SK-N-SH (cell line): ENCODE data around the gene SEMA3F.

ENCODE experiments used
- EP300 ChIP-seq, 2 experiments: IDR thresholded peaks; 2 replicates each; pipeline versions ENCODE4 v1.4.0 to v1.6.1; 2012; ENCODE audit warnings: borderline replicate concordance in 1 of 2, low read depth in 1 of 2, low read length in 1 of 2
- EZH2phosphoT487 ChIP-seq: fragments of 200-600 bp; sonication (generic); IDR thresholded peaks from 2 replicates; pipeline ENCODE4 v1.6.1; 2017; ENCODE audit warnings: low read depth, mixed run types, mild to moderate bottlenecking, antibody characterized with exemption, moderate library complexity, borderline replicate concordance
- POLR2AphosphoS5 ChIP-seq: IDR thresholded peaks from 2 replicates; pipeline ENCODE4 v1.6.1; 2012; ENCODE audit warnings: low read depth, low read length
- YY1 ChIP-seq: IDR thresholded peaks from 2 replicates; pipeline ENCODE4 v1.4.0; 2012; ENCODE audit warnings: low read depth, mild to moderate bottlenecking
- TF ChIP-seq, protein P1 (sequence below): fragments of 200-600 bp; sonication (generic); IDR thresholded peaks from 2 replicates; pipeline ENCODE4 v1.6.1; 2017; ENCODE audit warnings: antibody characterized with exemption, mild to moderate bottlenecking, moderate library complexity
- TF ChIP-seq, protein P2 (sequence below): IDR thresholded peaks from 2 replicates; pipeline ENCODE4 v1.6.1; 2012; ENCODE audit warnings: mild to moderate bottlenecking, low read depth, low read length, moderate library complexity
- TF ChIP-seq, protein P3 (sequence below): IDR thresholded peaks from 2 replicates; pipeline ENCODE4; 2012

DNA sequence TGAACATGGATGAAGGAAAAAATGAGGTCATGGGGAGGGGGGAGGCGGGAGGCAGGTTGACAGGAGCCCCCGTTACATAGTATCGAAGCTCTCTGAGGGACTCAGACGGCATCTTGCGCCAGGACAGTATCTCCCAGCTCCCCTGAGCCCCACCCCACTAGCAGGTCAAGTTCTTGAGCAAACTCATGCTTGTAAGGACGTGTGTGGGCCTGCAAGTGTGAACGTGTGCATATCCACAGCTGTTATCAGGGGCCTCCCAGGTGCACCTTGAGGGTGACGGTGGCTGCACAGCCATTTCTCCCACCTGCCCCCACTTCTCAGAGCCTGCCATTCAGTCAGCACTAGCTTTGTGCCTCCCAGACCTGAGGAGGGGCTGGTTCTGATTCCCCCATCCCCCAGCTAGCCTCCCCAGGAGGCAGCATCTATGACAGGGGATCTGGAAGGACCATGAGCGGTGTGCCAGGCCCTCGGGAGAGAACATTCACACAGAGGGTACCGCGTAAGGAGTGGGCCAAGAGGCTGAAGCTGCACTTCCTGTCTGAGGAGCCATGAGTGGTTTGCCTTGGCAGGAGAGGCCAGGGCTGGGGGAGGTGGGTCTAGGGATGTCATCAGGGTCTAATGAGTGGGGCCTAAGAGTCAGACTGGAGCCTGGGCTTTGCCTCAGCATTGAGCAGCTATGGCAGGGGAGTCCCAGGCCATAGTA is 2.9 kb downstream of the SEMA3F start:
- TF ChIP-seq, protein P1, sequence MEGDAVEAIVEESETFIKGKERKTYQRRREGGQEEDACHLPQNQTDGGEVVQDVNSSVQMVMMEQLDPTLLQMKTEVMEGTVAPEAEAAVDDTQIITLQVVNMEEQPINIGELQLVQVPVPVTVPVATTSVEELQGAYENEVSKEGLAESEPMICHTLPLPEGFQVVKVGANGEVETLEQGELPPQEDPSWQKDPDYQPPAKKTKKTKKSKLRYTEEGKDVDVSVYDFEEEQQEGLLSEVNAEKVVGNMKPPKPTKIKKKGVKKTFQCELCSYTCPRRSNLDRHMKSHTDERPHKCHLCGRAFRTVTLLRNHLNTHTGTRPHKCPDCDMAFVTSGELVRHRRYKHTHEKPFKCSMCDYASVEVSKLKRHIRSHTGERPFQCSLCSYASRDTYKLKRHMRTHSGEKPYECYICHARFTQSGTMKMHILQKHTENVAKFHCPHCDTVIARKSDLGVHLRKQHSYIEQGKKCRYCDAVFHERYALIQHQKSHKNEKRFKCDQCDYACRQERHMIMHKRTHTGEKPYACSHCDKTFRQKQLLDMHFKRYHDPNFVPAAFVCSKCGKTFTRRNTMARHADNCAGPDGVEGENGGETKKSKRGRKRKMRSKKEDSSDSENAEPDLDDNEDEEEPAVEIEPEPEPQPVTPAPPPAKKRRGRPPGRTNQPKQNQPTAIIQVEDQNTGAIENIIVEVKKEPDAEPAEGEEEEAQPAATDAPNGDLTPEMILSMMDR: no peak
- TF ChIP-seq POLR2AphosphoS5 (no peak), YY1 (no peak), EP300 (IDR thresholded peaks at IDR 0.05; ENCODE audit: borderline replicate concordance in 1 of 2, low read depth in 1 of 2, low read length in 1 of 2) (no peak), EZH2phosphoT487 (no peak)
- TF ChIP-seq, protein P2, sequence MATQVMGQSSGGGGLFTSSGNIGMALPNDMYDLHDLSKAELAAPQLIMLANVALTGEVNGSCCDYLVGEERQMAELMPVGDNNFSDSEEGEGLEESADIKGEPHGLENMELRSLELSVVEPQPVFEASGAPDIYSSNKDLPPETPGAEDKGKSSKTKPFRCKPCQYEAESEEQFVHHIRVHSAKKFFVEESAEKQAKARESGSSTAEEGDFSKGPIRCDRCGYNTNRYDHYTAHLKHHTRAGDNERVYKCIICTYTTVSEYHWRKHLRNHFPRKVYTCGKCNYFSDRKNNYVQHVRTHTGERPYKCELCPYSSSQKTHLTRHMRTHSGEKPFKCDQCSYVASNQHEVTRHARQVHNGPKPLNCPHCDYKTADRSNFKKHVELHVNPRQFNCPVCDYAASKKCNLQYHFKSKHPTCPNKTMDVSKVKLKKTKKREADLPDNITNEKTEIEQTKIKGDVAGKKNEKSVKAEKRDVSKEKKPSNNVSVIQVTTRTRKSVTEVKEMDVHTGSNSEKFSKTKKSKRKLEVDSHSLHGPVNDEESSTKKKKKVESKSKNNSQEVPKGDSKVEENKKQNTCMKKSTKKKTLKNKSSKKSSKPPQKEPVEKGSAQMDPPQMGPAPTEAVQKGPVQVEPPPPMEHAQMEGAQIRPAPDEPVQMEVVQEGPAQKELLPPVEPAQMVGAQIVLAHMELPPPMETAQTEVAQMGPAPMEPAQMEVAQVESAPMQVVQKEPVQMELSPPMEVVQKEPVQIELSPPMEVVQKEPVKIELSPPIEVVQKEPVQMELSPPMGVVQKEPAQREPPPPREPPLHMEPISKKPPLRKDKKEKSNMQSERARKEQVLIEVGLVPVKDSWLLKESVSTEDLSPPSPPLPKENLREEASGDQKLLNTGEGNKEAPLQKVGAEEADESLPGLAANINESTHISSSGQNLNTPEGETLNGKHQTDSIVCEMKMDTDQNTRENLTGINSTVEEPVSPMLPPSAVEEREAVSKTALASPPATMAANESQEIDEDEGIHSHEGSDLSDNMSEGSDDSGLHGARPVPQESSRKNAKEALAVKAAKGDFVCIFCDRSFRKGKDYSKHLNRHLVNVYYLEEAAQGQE: no peak
- TF ChIP-seq, protein P3, sequence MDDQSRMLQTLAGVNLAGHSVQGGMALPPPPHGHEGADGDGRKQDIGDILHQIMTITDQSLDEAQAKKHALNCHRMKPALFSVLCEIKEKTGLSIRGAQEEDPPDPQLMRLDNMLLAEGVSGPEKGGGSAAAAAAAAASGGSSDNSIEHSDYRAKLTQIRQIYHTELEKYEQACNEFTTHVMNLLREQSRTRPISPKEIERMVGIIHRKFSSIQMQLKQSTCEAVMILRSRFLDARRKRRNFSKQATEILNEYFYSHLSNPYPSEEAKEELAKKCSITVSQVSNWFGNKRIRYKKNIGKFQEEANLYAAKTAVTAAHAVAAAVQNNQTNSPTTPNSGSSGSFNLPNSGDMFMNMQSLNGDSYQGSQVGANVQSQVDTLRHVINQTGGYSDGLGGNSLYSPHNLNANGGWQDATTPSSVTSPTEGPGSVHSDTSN: no peak
